IMR-90 (cell line): Measurements from ENCODE around the gene METTL8. TPM values are rescaled to one million over a fixed set of nuclear protein-coding genes. Genes with fewer than 3 reads are reported as not detected.

ENCODE experiments used
- ATAC-seq: fragments of 200-7000 bp; cut with Tn5 transposase; 2 replicates; pipeline ENCODE4 v1.9.1; 2020; ENCODE audit warnings: low read depth, mild to moderate bottlenecking, moderate library complexity
- BruUV-seq: library from RNA; stranded (reverse); fragments of 400-500 nt; replicated peaks from 2 replicates; lab custom pipeline; 2021; lab: Mats Ljungman, UMichigan
- CTCF ChIA-PET: fragments of 300-600 bp; formaldehyde crosslinking; extraction: SDS; loops from one replicate; lab custom pipeline; 2021; ENCODE audit warnings: antibody characterized with exemption; lab: Yijun Ruan, JAX
- POLR2A ChIA-PET: fragments of 300-600 bp; sonication (Branson Sonifier 250); formaldehyde crosslinking; loops from one replicate; lab custom pipeline; 2022; ENCODE audit warnings: antibody characterized with exemption; ENCODE audit not compliant: unreplicated experiment; lab: Charles Lee
- DNase-seq: peaks from one replicate; pipeline ENCODE4 v3.0.0; 2013
- H2AFZ ChIP-seq: replicated peaks from 2 replicates; pipeline ENCODE3; 2013; ENCODE audit warnings: low read length, mild to moderate bottlenecking; ENCODE audit not compliant: poor library complexity
- H2AK5ac ChIP-seq: 2 replicates; pipeline ENCODE4 v1.6.1; 2013; ENCODE audit warnings: low read depth, low read length, inconsistent platforms
- H2AK9ac ChIP-seq: replicated peaks from 2 replicates; pipeline ENCODE3; 2013; ENCODE audit warnings: mild to moderate bottlenecking, low read depth, low read length, moderate library complexity; ENCODE audit not compliant: poor library complexity
- H2BK120ac ChIP-seq: 2 replicates; pipeline ENCODE4 v1.6.1; 2013; ENCODE audit warnings: low read depth, low read length, inconsistent platforms
- H2BK15ac ChIP-seq: 3 replicates; pipeline ENCODE4 v1.6.1; 2013; ENCODE audit warnings: low read depth, low read length, inconsistent platforms
- H2BK20ac ChIP-seq: 2 replicates; pipeline ENCODE4 v1.6.1; 2013; ENCODE audit warnings: low read depth, mild to moderate bottlenecking, inconsistent platforms, low read length, moderate library complexity
- H2BK5ac ChIP-seq: 2 replicates; pipeline ENCODE4 v1.6.1; 2013; ENCODE audit warnings: mild to moderate bottlenecking, low read depth, low read length, inconsistent platforms; ENCODE audit not compliant: poor library complexity, severe bottlenecking
- H3K14ac ChIP-seq: replicated peaks from 2 replicates; pipeline ENCODE4 v1.6.1; 2013; ENCODE audit warnings: low read depth, low read length, inconsistent platforms
- H3K18ac ChIP-seq: 2 replicates; pipeline ENCODE4 v1.6.1; 2013; ENCODE audit warnings: low read depth, low read length, control low read depth
- H3K23ac ChIP-seq: 2 replicates; pipeline ENCODE4 v1.6.1; 2013; ENCODE audit warnings: low read depth, low read length, inconsistent platforms
- H3K27ac ChIP-seq: 2 replicates; pipeline ENCODE4 v1.5.1; 2013; ENCODE audit warnings: mild to moderate bottlenecking, control low read depth, low read length; ENCODE audit not compliant: insufficient read depth
- H3K27me3 ChIP-seq: 2 replicates; pipeline ENCODE4 v1.6.1; 2013; ENCODE audit warnings: low read length; ENCODE audit not compliant: control insufficient read depth, insufficient read depth
- H3K36me3 ChIP-seq: 2 replicates; pipeline ENCODE4 v1.6.1; 2013; ENCODE audit warnings: low read length, mixed read lengths; ENCODE audit not compliant: control insufficient read depth, insufficient read depth
- H3K4ac ChIP-seq: 2 replicates; pipeline ENCODE4 v1.6.1; 2013; ENCODE audit warnings: low read depth, low read length, inconsistent platforms
- H3K4me1 ChIP-seq: 2 replicates; pipeline ENCODE4 v1.6.1; 2013; ENCODE audit warnings: low read length, mixed read lengths; ENCODE audit not compliant: control insufficient read depth, insufficient read depth
- H3K4me2 ChIP-seq: 2 replicates; pipeline ENCODE4 v1.6.1; 2013; ENCODE audit warnings: low read depth, mild to moderate bottlenecking, control low read depth, low read length, moderate library complexity
- H3K4me3 ChIP-seq: 2 replicates; pipeline ENCODE4 v1.5.1; 2013; ENCODE audit warnings: low read depth, mild to moderate bottlenecking, control low read depth, low read length, moderate library complexity; ENCODE audit not compliant: insufficient read depth
- H3K56ac ChIP-seq: 2 replicates; pipeline ENCODE4 v1.6.1; 2013; ENCODE audit warnings: low read length, inconsistent platforms; ENCODE audit not compliant: insufficient read depth; ENCODE audit errors: extremely low read depth
- H3K79me1 ChIP-seq, 2 experiments: 2 replicates each; pipeline ENCODE4 v1.6.1; 2013; ENCODE audit warnings: low read length in 2 of 2, inconsistent platforms in 1 of 2, low read depth in 1 of 2
- H3K9ac ChIP-seq: 2 replicates; pipeline ENCODE4 v1.6.1; 2013; ENCODE audit warnings: low read depth, low read length, control low read depth
- H3K9me1 ChIP-seq: 2 replicates; pipeline ENCODE4 v1.6.1; 2013; ENCODE audit warnings: low read length, inconsistent platforms; ENCODE audit not compliant: insufficient read depth
- H3K9me3 ChIP-seq: 2 replicates; pipeline ENCODE4 v1.6.1; 2013; ENCODE audit warnings: low read length; ENCODE audit not compliant: control insufficient read depth, insufficient read depth
- H4K20me1 ChIP-seq: 2 replicates; pipeline ENCODE4 v1.6.1; 2013; ENCODE audit warnings: low read length, inconsistent platforms; ENCODE audit not compliant: insufficient read depth
- H4K5ac ChIP-seq: 2 replicates; pipeline ENCODE4 v1.6.1; 2013; ENCODE audit warnings: mild to moderate bottlenecking, low read depth, low read length, control low read depth
- H4K8ac ChIP-seq, 2 experiments: 2 replicates each; pipeline ENCODE4 v1.6.1; 2013; ENCODE audit warnings: low read depth in 2 of 2, low read length in 2 of 2, control low read depth in 1 of 2, inconsistent platforms in 1 of 2
- H4K91ac ChIP-seq: 2 replicates; pipeline ENCODE4 v1.6.1; 2013; ENCODE audit warnings: low read depth, low read length, inconsistent platforms; ENCODE audit not compliant: insufficient read depth
- BHLHE40 ChIP-seq: fragments of 150-350 bp; IDR thresholded peaks from 2 replicates; pipeline ENCODE4 v1.6.1; 2016; ENCODE audit warnings: mild to moderate bottlenecking, low read depth, low read length
- CEBPB ChIP-seq: IDR thresholded peaks from 2 replicates; pipeline ENCODE4 v1.6.1; 2012; ENCODE audit warnings: low read depth, low read length, improper control_type of control experiment
- CHD1 ChIP-seq: IDR thresholded peaks from 2 replicates; pipeline ENCODE4 v1.6.1; 2012; ENCODE audit warnings: low read depth, low read length, improper control_type of control experiment
- FOS ChIP-seq: fragments of 150-350 bp; IDR thresholded peaks from 2 replicates; pipeline ENCODE4 v1.6.1; 2016; ENCODE audit warnings: low read depth, low read length
- MAFK ChIP-seq: IDR thresholded peaks from 2 replicates; pipeline ENCODE4 v1.6.1; 2012; ENCODE audit warnings: low read depth, low read length, improper control_type of control experiment
- MAZ ChIP-seq: IDR thresholded peaks from 2 replicates; pipeline ENCODE4 v1.6.1; 2012; ENCODE audit warnings: low read depth, mild to moderate bottlenecking, low read length, improper control_type of control experiment, moderate library complexity, borderline replicate concordance
- MXI1 ChIP-seq: IDR thresholded peaks from 2 replicates; pipeline ENCODE4 v1.6.1; 2012; ENCODE audit warnings: low read depth, mild to moderate bottlenecking, low read length, moderate library complexity, borderline replicate concordance
- POLR2A ChIP-seq: IDR thresholded peaks from 2 replicates; pipeline ENCODE4 v1.6.1; 2012; ENCODE audit warnings: mild to moderate bottlenecking, low read depth, low read length
- RFX5 ChIP-seq: IDR thresholded peaks from 2 replicates; pipeline ENCODE4 v1.8.0; 2012; ENCODE audit warnings: low read depth, mild to moderate bottlenecking, low read length, moderate library complexity
- SMC3 ChIP-seq: fragments of 150-350 bp; IDR thresholded peaks from 2 replicates; pipeline ENCODE4 v1.6.1; 2016; ENCODE audit warnings: low read depth, mild to moderate bottlenecking, antibody characterized with exemption, low read length, moderate library complexity
- WGBS, 2 experiments: methylation state at CpG; one replicate each; pipeline versions ENCODE4 v1.1.5 to v1.1.7; 2013; ENCODE audit warnings: missing lambda C conversion rate in 2 of 2; ENCODE audit not compliant: insufficient read length in 1 of 2; ENCODE audit errors: extremely low coverage in 2 of 2; 5-methylcytosine and 5-hydroxymethylcytosine counted together
- dilution Hi-C: fragments of 300-500 bp; cut with HindIII; formaldehyde crosslinking; loops from one replicate; pipeline ENCODE4 v1.14.3; 2018; ENCODE audit warnings: low sequenced_read_pairs; ENCODE audit not compliant: unreplicated experiment
- in situ Hi-C: fragments of 300-500 bp; cut with MboI; formaldehyde crosslinking; loops from 3 replicates; pipeline ENCODE4 v1.14.3; 2019; ENCODE audit warnings: low sequenced_read_pairs, inconsistent platforms, mixed read lengths
- intact Hi-C: fragments of 100-400 bp; cut with micrococcal nuclease; formaldehyde crosslinking; loops from 2 replicates; pipeline ENCODE4 v1.10.0; 2022
- polyA plus RNA-seq, 3 experiments: library from polyadenylated mRNA; depleted of rRNA; stranded (reverse); fragments of >200 nt; gene quantifications; 2 replicates each; pipeline ENCODE4 v1.2.3, GENCODE V29; 2012; ENCODE audit warnings: low replicate concordance in 1 of 3
- total RNA-seq: library from RNA; depleted of rRNA; stranded (reverse); fragments of >200 nt; gene quantifications from 2 replicates; pipeline ENCODE4 v1.2.3, GENCODE V29; 2012
- TF ChIP-seq, protein P1 (sequence below): fragments of 150-350 bp; IDR thresholded peaks from 2 replicates; pipeline ENCODE4 v1.6.1; 2017; ENCODE audit warnings: mild to moderate bottlenecking, antibody characterized with exemption, low read length, low read depth
- TF ChIP-seq, protein P2 (sequence below): fragments of 150-350 bp; IDR thresholded peaks from 2 replicates; pipeline ENCODE4 v1.6.1; 2016; ENCODE audit warnings: low read depth, mild to moderate bottlenecking, low read length, moderate library complexity, borderline replicate concordance

METTL8 gene
- total and polyA plus RNA-seq, 2 of the 4 experiments (the other 2 are of a cell fraction) = 6.9 to 10.6 TPM

DNA sequence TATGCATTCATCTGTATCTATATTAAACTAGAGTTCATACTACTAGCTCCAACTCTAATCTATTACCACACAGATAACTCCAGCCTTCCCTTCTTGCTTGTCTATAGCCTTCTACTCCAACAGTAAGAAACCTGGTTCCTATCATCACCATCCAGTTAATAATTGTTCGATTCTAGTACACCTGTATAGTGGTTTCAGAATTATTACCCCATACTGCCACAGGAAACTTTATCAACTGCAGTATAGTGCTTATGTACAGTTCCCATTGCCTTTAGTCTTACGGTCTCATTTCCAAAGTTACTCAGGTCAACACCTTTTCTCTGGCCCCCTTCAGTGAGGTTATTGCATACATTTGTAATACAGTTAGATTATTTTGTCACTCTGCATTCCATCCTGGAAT, 14.5 kb downstream of the METTL8 start (continued):
- TF ChIP-seq MAZ (no peak), SMC3 (no peak), CEBPB (no peak), POLR2A (no peak)

DNA sequence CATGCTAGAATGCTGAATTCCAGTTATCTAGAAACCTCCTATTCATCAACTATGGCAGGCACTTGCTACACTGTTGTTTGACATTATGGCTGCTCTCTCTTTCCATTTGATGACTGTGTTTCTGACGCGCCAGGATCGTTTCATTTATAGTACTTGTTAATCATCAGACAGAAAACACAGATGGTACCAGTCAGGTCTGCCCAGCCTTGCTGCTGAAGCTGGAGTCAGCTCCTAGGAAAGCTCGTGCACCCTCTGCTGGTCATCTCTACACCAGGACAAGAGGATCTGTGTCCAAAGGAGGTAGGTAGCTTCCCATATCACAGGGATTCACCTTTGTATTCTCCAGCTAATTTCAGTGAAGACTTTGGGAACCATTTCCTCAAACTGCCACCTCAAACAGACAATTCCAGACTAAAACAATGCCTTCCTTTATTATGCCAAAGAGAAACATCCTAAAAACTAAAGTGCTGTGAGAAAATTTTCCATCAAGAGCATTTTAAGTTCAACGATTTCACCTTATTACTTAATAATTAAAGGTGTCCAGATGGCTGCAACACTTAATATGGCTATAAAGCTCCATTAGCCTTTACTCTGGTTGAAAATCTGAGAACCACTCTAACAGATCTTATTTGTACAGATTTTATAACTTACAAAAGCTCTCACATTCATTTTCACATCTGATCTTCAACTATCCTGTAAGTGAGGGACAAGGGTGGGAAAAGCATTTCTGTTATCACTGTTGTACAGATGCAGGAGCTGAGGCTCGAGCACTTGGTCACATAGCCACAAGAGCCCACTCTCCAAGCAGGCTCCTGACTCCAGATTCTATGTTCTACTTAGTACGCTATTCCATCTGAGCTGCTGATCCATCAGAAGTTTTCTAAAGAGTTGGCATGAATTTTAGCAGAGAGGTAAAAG, 17.5 kb downstream of the METTL8 start:
- Histone ChIP-seq H3K23ac (no peak overlapping the region), H4K20me1 (no peaks in the 10 kb centered on the region), H4K91ac (peak overlapping the region; percentile 39), H4K8ac (peak overlapping the region in 1 of 2 experiments; percentile 2; a peak in 1 of 4 replicates), H3K9ac (no peak overlapping the region), H3K56ac (no peak overlapping the region), H2BK120ac (0 out of 2 replicates have a peak overlapping the region, but pooled peaks have one; percentile 8), H3K4ac (peak overlapping the region; percentile 4; the same call in 1 of the 2 replicates), H3K14ac (no peak overlapping the region), H3K4me2 (peak overlapping the region; percentile 30; the same call in 1 of the 2 replicates), H3K9me1 (peaks cover 3% of the 10 kb centered on the region), H2BK15ac (peak overlapping the region; percentile 0; the same call in 1 of the 3 replicates), H3K79me1 (peaks cover under 1 to 18% of the 10 kb centered on the region in 2 experiments; a peak in 2 of 4 replicates), H3K18ac (no peak overlapping the region), H2AFZ (no peak overlapping the region), H2BK5ac (peak overlapping the region; percentile 39), H2AK5ac (no peak overlapping the region; the same call in 1 of the 2 replicates), H3K4me1 (peaks cover 7% of the 10 kb centered on the region), H2BK20ac (peak overlapping the region; percentile 41; the same call in 1 of the 2 replicates), H4K5ac (no peak overlapping the region), H3K27me3 (no peaks in the 10 kb centered on the region), H3K9me3 (no peaks in the 10 kb centered on the region), H3K4me3 (no peak overlapping the region; the same call in 1 of the 2 replicates), H2AK9ac (no peak overlapping the region), H3K36me3 (no peaks in the 10 kb centered on the region), H3K27ac (no peak overlapping the region)
- no TSS peak for BruUV-seq
- dilution Hi-C loops = no loop called here
- in situ Hi-C loops = loop anchor here (5.0 to 10.0 kb wide), 2 partner anchors 251 to 444 kb away; partner anchors contain the start of gene TLK1
- CTCF ChIA-PET = interaction anchor here (0.5 to 2.0 kb wide), 29 partner anchors 11 to 488 kb away, joined by 3 to 11 read pairs (median 4); partner anchors contain the start of genes DCAF17, GORASP2 and METTL8
- WGBS, 2 experiments = no CpG with 5 or more reads among the region's 7 CpGs
- ATAC-seq (peak; percentile 94), DNase-seq (peak; percentile 98)
- POLR2A ChIA-PET = no interaction called here
- intact Hi-C loops = loop anchor here (1.0 to 5.0 kb wide), 3 partner anchors 257 to 443 kb away; no protein-coding TSS in a partner anchor
- TF ChIP-seq RFX5 (0 out of 2 replicates have a peak, but pooled peaks have one; percentile 7), POLR2A (peak; percentile 54; the same call in 1 of the 2 replicates), MAZ (peak; percentile 37; the same call in 1 of the 2 replicates), FOS (peak; percentile 56), CEBPB (0 out of 2 replicates have a peak, but pooled peaks have one; percentile 2), CHD1 (no peak), MAFK (no peak; the same call in 1 of the 2 replicates), MXI1 (no peak; the same call in 1 of the 2 replicates), BHLHE40 (no peak)
- TF ChIP-seq, protein P1, sequence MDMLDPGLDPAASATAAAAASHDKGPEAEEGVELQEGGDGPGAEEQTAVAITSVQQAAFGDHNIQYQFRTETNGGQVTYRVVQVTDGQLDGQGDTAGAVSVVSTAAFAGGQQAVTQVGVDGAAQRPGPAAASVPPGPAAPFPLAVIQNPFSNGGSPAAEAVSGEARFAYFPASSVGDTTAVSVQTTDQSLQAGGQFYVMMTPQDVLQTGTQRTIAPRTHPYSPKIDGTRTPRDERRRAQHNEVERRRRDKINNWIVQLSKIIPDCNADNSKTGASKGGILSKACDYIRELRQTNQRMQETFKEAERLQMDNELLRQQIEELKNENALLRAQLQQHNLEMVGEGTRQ = no peak
- TF ChIP-seq, protein P2, sequence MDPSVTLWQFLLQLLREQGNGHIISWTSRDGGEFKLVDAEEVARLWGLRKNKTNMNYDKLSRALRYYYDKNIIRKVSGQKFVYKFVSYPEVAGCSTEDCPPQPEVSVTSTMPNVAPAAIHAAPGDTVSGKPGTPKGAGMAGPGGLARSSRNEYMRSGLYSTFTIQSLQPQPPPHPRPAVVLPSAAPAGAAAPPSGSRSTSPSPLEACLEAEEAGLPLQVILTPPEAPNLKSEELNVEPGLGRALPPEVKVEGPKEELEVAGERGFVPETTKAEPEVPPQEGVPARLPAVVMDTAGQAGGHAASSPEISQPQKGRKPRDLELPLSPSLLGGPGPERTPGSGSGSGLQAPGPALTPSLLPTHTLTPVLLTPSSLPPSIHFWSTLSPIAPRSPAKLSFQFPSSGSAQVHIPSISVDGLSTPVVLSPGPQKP = no peak
